ENCODE data around the gene CELSR1. TPM values are rescaled to one million over a fixed set of nuclear protein-coding genes. Genes with fewer than 3 reads are reported as not detected.

The CELSR1 gene
- total and polyA plus RNA-seq, 2 donors (not counting 1 experiment from before 2014, with no cell fraction given), result 30.2 to 34.8 TPM

GRCh38 chr22:46390652-46391301 is 146.6 kb downstream of the CELSR1 start:
- Histone ChIP-seq H3K4me2 (replicated peaks; ENCODE audit: low read depth, low read length, poor library complexity, severe bottlenecking) (no peak overlapping the region), H3K36me3 (replicated peaks in 1 of 2; ENCODE audit: control extremely low read depth in 1 of 2, control insufficient read depth in 1 of 2, extremely low read depth in 1 of 2, insufficient read depth in 2 of 2, low read length in 1 of 2) (peaks cover 0 to 42% of the 10 kb centered on the region in 2 experiments), H3K27me3 (replicated peaks in 1 of 4; ENCODE audit: control extremely low read depth in 1 of 4, control insufficient read depth in 3 of 4, insufficient read depth in 4 of 4, low read length in 3 of 4) (no peaks in the 10 kb centered on the region), H3K4me1 (ENCODE audit: control insufficient read depth in 2 of 2, insufficient read depth in 2 of 2, low read length in 2 of 2) (no peaks in the 10 kb centered on the region), H3K27ac (ENCODE audit: low read length in 2 of 2) (no peak overlapping the region), H3K9me3 (ENCODE audit: control extremely low read depth in 1 of 3, control insufficient read depth in 2 of 3, insufficient read depth in 1 of 3, low read length in 2 of 3) (no peaks in the 10 kb centered on the region), H3K79me2 (ENCODE audit: control insufficient read depth, insufficient read depth, low read length) (no peaks in the 10 kb centered on the region), H3K9ac (ENCODE audit: low read length) (no peak overlapping the region), H3K4me3 (ENCODE audit: control extremely low read depth in 1 of 5, extremely low read depth in 1 of 5, insufficient read depth in 1 of 5, low read depth in 2 of 5, low read length in 4 of 5) (no peak overlapping the region), H4K20me1 (ENCODE audit: control insufficient read depth, insufficient read depth, low read length, poor library complexity, severe bottlenecking) (no peaks in the 10 kb centered on the region), H2AFZ (ENCODE audit: insufficient read depth, low read depth, low read length, poor library complexity, severe bottlenecking) (no peak overlapping the region)
- H3K4me1 Mint-ChIP-seq, result no peaks in the 10 kb centered on the region
- DNase-seq (no peak), ATAC-seq (ENCODE audit: low read depth) (no peak)
- POLR2A ChIA-PET, result no interaction called here
- H3K9me3 Mint-ChIP-seq (ENCODE audit: insufficient read depth), result no peaks in the 10 kb centered on the region
- WGBS (ENCODE audit: insufficient coverage), result 80% methylated on average over 29 of the region's 32 CpGs
- H3K4me3 Mint-ChIP-seq, result no peak overlapping the region
- intact Hi-C loops (cut with micrococcal nuclease), result no loop called here
- CTCF ChIA-PET, result no interaction called here
- no peak overlapping the region for H3K27ac Mint-ChIP-seq
- H3K27me3 Mint-ChIP-seq, result no peaks in the 10 kb centered on the region
- TF ChIP-seq CTCF (IDR thresholded peaks at IDR 0.05), result no peak
- no peak for TF ChIP-seq EZH2 (IDR thresholded peaks at IDR 0.05; ENCODE audit: borderline replicate concordance, insufficient read depth, low read depth, low read length, poor library complexity, severe bottlenecking)

- ATAC-seq (ENCODE audit: low read depth) (no peak), DNase-seq (no peak)
- ChIA-PET CTCF (no interaction called here), POLR2A (no interaction called here)
- Histone ChIP-seq H3K4me1 (ENCODE audit: control insufficient read depth in 2 of 2, insufficient read depth in 2 of 2, low read length in 2 of 2) (no peaks in the 10 kb centered on the region), H3K4me2 (replicated peaks; ENCODE audit: low read depth, low read length, poor library complexity, severe bottlenecking) (no peak overlapping the region), H3K9ac (ENCODE audit: low read length) (no peak overlapping the region), H2AFZ (ENCODE audit: insufficient read depth, low read depth, low read length, poor library complexity, severe bottlenecking) (no peak overlapping the region), H3K4me3 (ENCODE audit: control extremely low read depth in 1 of 5, extremely low read depth in 1 of 5, insufficient read depth in 1 of 5, low read depth in 2 of 5, low read length in 4 of 5) (no peak overlapping the region), H3K27ac (ENCODE audit: low read length in 2 of 2) (no peak overlapping the region), H3K9me3 (ENCODE audit: control extremely low read depth in 1 of 3, control insufficient read depth in 2 of 3, insufficient read depth in 1 of 3, low read length in 2 of 3) (no peaks in the 10 kb centered on the region), H3K36me3 (replicated peaks in 1 of 2; ENCODE audit: control extremely low read depth in 1 of 2, control insufficient read depth in 1 of 2, extremely low read depth in 1 of 2, insufficient read depth in 2 of 2, low read length in 1 of 2) (peaks cover 0 to 38% of the 10 kb centered on the region in 2 experiments), H3K27me3 (replicated peaks in 1 of 4; ENCODE audit: control extremely low read depth in 1 of 4, control insufficient read depth in 3 of 4, insufficient read depth in 4 of 4, low read length in 3 of 4) (no peaks in the 10 kb centered on the region), H4K20me1 (ENCODE audit: control insufficient read depth, insufficient read depth, low read length, poor library complexity, severe bottlenecking) (no peaks in the 10 kb centered on the region), H3K79me2 (ENCODE audit: control insufficient read depth, insufficient read depth, low read length) (no peaks in the 10 kb centered on the region)
- no peak overlapping the region for H3K27ac Mint-ChIP-seq
- H3K9me3 Mint-ChIP-seq (ENCODE audit: insufficient read depth), result no peaks in the 10 kb centered on the region
- H3K27me3 Mint-ChIP-seq, result no peaks in the 10 kb centered on the region
- 87% methylated on average over 14 of the region's 20 CpGs for WGBS (ENCODE audit: insufficient coverage)
- H3K4me1 Mint-ChIP-seq, result no peaks in the 10 kb centered on the region
- TF ChIP-seq EZH2 (IDR thresholded peaks at IDR 0.05; ENCODE audit: borderline replicate concordance, insufficient read depth, low read depth, low read length, poor library complexity, severe bottlenecking) (no peak), CTCF (IDR thresholded peaks at IDR 0.05) (no peak)
- H3K4me3 Mint-ChIP-seq, result no peak overlapping the region
- intact Hi-C loops (cut with micrococcal nuclease), result no loop called here
These were observed 147.2 kb downstream of the CELSR1 start for GRCh38 chr22:46390105-46390651.
